Activated CD8-positive, alpha-beta memory T cell treated with anti-CD3 and anti-CD28 coated beads for 48 hours (primary cell): ENCODE results near the gene STARD10.
"Not testable (repeated sequence)": the region's sequence is repeated elsewhere in the genome, so short reads cannot be mapped to it uniquely, and the experiment has no call there.

Source experiments
- DNase-seq, 3 experiments: peaks; one replicate each; pipeline ENCODE4 v3.0.0-alpha.2; 2020; ENCODE audit warnings: low read depth in 2 of 3, low spot score in 2 of 3

Gene STARD10

GRCh38 chr11:72826191-72826941 lies 32.5 kb upstream of the STARD10 start:
- DNase-seq = no peak

GRCh38 chr11:72825661-72826060 lies 31.8 kb upstream of the STARD10 start:
- no peak for DNase-seq

DNA sequence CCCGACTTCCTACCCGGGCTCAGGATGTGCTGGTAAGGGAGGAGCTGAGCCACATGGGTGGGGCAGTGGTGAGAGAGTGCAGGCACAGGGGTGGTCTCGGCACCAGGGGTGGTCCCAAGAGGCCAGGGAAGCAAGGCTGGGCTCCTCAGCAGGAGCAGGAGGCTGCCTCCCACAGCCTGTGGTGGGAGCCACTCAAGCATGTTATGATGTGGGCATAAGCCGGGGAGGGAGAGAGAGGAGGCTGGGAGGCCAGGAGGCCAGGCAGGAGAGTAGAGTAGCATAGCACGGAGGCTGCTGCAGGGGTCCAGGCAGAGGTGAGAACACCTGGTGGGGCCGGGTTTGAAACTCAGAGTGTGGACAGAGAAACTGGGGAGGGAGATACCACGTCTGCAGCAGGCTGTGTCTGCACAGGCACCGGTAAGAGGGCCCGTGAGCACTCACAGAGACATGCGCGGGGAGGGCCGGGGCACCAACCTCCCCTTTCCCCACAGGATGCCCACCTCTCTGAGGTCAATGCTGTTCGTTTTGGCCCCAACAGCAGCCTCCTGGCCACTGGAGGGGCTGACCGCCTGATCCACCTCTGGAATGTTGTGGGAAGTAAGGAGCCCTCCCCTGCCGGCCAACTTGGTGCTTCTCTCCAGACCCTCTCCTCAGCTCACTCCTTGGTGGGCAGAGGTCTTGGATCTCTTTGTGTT lies 31.1 kb upstream of the STARD10 start:
- DNase-seq = no peak

DNA sequence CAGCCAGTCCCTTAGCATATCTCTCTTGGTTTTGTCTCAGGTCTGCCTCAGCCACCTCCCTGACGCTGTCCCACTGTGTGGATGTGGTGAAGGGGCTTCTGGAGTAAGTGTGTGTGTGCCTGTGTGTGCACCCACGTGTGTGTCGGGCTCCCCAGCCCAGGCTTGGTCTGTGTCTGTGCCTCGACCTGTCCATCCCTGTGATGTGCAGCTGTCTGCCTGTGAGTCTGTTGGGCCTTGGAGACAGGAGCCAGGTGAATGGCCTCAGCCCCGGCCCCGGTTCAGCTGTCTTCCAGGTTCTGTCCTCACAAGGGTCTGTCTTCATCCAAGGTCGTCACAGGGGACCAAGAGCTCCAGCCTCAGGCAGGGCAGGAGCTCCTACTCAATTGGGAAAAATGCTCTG lies 30.2 kb upstream of the STARD10 start:
- no peak for DNase-seq

GRCh38 chr11:72823105-72823804 lies 29.4 kb upstream of the STARD10 start:
- DNase-seq = no peak

- peak; percentile 33 to 82 (median 78) for DNase-seq
Observed at GRCh38 chr11:72821920-72822799, 28.3 kb upstream of the STARD10 start.

- DNase-seq = no peak
Observed at GRCh38 chr11:72821221-72821919, 27.5 kb upstream of the STARD10 start.

GRCh38 chr11:72820439-72821139 lies 26.7 kb upstream of the STARD10 start:
- DNase-seq = no peak

DNA sequence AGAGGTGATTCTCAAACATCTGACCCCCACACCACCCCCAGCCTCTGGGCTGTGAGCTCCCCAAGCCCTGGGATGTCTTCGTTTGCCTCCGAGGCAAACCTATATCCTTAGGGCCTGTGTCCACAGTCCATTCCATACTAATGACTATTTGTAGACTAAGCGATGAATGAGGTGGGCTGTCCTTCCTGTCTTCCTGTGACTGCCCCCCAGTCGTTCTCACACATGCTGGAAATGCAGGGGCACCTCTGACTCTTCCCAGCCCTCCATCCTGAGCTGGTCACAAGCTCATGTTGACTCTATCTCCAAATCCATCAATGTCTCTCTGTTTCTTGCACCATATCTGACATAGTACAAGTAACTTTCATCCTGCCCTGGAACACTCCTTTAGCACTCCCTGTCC lies 25.1 kb upstream of the STARD10 start:
- no peak for DNase-seq

- DNase-seq = no peak
Observed at GRCh38 chr11:72817966-72818365, 24.1 kb upstream of the STARD10 start.

DNA sequence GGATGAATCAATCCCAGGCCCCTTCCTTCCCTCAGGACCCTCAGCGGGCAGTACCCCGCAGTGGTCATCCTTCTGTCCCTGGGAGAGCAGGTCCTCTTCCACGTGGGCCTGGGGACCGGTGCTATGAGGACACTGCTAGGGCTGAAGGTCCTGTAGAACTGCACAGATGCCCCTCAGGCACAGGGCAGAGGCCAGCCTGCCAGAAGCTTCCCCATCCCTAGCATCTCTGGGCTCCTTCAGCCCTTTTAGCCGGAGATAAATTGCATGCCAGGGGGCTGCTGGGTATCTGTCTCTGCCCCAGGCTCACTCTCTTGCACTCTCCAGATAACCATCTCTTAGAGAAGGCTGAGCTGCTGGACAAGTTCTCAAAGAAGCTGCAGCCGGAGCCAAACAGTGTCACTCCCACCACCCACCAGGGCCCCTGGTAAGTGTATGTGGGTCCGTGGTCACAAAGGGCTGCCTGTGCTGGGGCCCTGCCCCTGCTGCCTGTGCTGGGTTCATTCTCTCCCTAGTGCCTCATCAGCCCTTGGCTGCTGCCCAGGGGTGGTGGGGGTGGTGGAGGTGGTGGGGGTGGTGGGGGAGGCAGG lies 22.6 kb upstream of the STARD10 start:
- DNase-seq = no peak

GRCh38 chr11:72815110-72815618 lies 21.3 kb upstream of the STARD10 start:
- DNase-seq = no peak

GRCh38 chr11:72814286-72815109 lies 20.7 kb upstream of the STARD10 start, which contains the start of gene ATG16L2:
ATG16L2 (plus strand) TSS chr11:72814411; CDS start chr11:72814446, 35 bp downstream.
- DNase-seq = peak; percentile 35 to 87 (median 61)

DNA sequence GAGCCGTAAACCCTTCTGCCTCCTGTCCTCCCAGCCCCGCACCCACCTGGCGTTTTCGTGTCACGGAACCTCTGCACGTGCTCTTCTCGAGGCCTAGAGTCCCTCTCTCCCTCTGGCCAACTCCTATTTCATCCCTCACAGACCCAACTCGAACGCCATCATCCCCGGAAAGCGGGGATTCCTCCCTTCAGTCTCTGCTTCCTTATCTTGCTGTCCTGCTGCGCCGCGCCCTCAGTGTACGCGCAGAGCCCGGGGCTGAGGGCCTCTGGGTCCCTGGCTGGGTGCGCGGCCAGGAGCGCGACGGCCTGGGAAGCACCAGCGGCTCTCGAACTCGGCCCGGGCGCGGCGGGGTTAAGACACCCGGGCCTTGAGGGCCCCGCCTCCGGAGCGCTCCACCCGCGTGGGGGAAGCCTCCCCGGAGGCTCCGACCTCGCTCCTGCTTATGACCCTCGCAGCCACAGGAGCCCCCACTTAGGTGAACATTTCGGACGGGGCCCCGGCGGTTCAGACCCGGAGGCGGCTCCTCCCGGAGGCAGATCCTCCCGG lies 20.0 kb upstream of the STARD10 start:
- peak in 2 of 3 experiments; percentile 73 to 88 for DNase-seq

- peak; percentile 54 to 68 (median 65) for DNase-seq
Observed at GRCh38 chr11:72812967-72813739, 19.3 kb upstream of the STARD10 start.

- no peak for DNase-seq
Observed at GRCh38 chr11:72812604-72812966, 18.7 kb upstream of the STARD10 start.

GRCh38 chr11:72811686-72812085 lies 17.8 kb upstream of the STARD10 start:
- not testable (repeated sequence) for DNase-seq
